Lung (tissue), 11 donors: Measurements from ENCODE around the gene ACR. TPM values are rescaled to one million over a fixed set of nuclear protein-coding genes. Genes with fewer than 3 reads are reported as not detected.
A peak's percentile ranks its signal among the peaks of the same experiment; 100 is the strongest.
"Not testable (repeated sequence)": the region's sequence is repeated elsewhere in the genome, so short reads cannot be mapped to it uniquely, and the experiment has no call there.

Experiments
- ATAC-seq: fragments of 200-7000 bp; cut with Tn5 transposase; one replicate; pipeline ENCODE4 v1.9.1; 2020; ENCODE audit warnings: moderate number of reproducible peaks; ENCODE audit not compliant: insufficient read depth, low FRiP score
- DNase-seq, 3 donors: peaks; one replicate each; pipeline ENCODE4 v3.0.0-alpha.2; 2013 to 2017
- H3K27ac ChIP-seq, 2 donors: one replicate each; pipeline ENCODE4 v1.5.1; 2013; ENCODE audit warnings: mild to moderate bottlenecking in 2 of 2, moderate library complexity in 2 of 2, control low read depth in 1 of 2, inconsistent platforms in 1 of 2, low read depth in 1 of 2, low read length in 1 of 2
- H3K27me3 ChIP-seq, 3 donors: one replicate each; pipeline ENCODE4 v1.5.1; 2013; ENCODE audit warnings: low read length in 2 of 3; ENCODE audit not compliant: control insufficient read depth in 3 of 3, insufficient read depth in 3 of 3
- H3K36me3 ChIP-seq, 4 donors: one replicate each; pipeline ENCODE4 v1.5.1; 2013; ENCODE audit warnings: low read length in 4 of 4, mild to moderate bottlenecking in 1 of 4, moderate library complexity in 1 of 4; ENCODE audit not compliant: control insufficient read depth in 4 of 4, insufficient read depth in 4 of 4
- H3K4me1 ChIP-seq, 5 donors: one replicate each; pipeline ENCODE4 v1.5.1; 2013; ENCODE audit warnings: low read length in 5 of 5, mild to moderate bottlenecking in 2 of 5, moderate library complexity in 1 of 5; ENCODE audit not compliant: control insufficient read depth in 5 of 5, insufficient read depth in 5 of 5
- H3K4me3 ChIP-seq: one replicate; pipeline ENCODE4 v1.5.1; 2013; ENCODE audit warnings: mild to moderate bottlenecking, control low read depth, moderate library complexity
- H3K9ac ChIP-seq, 2 donors: one replicate each; pipeline ENCODE4 v1.5.1; 2013; ENCODE audit warnings: low read length in 2 of 2, control low read depth in 1 of 2; ENCODE audit not compliant: insufficient read depth in 1 of 2
- H3K9me3 ChIP-seq, 4 donors: one replicate each; pipeline ENCODE4 v1.5.1; 2013; ENCODE audit warnings: low read length in 3 of 4, mild to moderate bottlenecking in 1 of 4, moderate library complexity in 1 of 4; ENCODE audit not compliant: control insufficient read depth in 4 of 4, insufficient read depth in 3 of 4
- WGBS, 2 donors: extraction: QIAGEN DNeasy Blood & Tissue Kit; methylation state at CpG; one replicate each; pipeline ENCODE4 v1.1.7; 2013; 5-methylcytosine and 5-hydroxymethylcytosine counted together
- polyA plus RNA-seq, 2 donors: library from polyadenylated mRNA; stranded (reverse); fragments of 200-250 nt; gene quantifications; one replicate each; pipeline ENCODE4 v1.2.1, GENCODE V29; 2013
- small RNA-seq: library from RNA; depleted of rRNA; stranded (forward); fragments of <200 nt; gene quantifications from one replicate; pipeline ENCODE3, GENCODE V24; 2014; ENCODE audit warnings: low replicate concordance
- total RNA-seq, 2 donors: library from RNA; depleted of rRNA in 1 of 2; stranded (reverse); fragments of >200 nt in 1 of 2; gene quantifications; one replicate each; pipeline ENCODE4 v1.2.1, GENCODE V29; 2014 to 2021
- donor health status: Bipolar disorder and iron deficiency.
- donor health status: healthy.
- donor health status: DM: yes; HTN: yes; CAD: no.

The ACR gene
- total and polyA plus RNA-seq, 4 donors, result 0.26 to 3.3 (median 0.78) TPM

DNA sequence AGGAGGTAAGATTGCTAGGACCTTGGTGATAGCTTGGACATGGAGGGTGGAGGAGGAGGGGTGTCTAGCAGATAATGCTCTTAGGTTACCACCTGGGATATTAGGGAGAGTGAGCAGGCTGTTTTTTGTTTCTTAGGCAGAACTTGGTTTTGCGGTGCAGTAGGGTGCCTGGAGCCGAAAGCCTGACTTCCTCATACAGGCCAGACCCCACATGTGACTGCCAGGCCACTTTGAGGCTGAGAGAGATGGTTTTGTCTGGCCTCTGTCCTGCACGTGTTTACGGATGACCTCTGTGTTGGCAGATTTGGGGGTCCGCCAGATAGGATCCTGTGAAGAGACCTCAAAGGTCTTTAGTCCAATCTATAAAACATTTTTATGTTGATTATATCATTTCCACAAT is 47.3 kb downstream of the ACR start:
- 71 to 85% methylated on average over 5 of the region's 5 CpGs for WGBS, 2 donors
- H3K4me3 ChIP-seq, H3K9me3 ChIP-seq, H3K27me3 ChIP-seq, H3K36me3 ChIP-seq, ATAC-seq, H3K27ac ChIP-seq, H3K9ac ChIP-seq, H3K4me1 ChIP-seq: not testable (repeated sequence)
- DNase-seq, result peak in 1 of 3 donors; percentile 7

DNA sequence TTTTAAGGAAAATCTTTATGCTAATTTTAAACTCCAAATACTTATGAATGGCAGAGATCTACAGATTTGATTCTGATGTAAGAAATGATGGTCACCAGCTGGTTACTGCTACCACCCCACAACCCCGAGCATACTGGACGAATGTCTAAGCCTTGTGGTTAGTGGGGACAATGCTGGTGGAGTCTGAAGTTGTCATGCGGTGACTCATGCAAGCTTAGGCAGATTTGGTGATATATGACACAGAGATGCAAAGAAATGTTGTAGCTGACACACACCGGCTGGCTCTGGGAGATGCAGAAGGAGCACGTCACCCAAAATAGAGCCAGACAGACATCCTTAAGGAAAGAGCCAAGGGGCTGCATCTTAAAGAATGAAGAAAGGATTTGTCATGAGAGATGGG is 48.9 kb downstream of the ACR start:
- not testable (repeated sequence) for H3K27me3 ChIP-seq, H3K4me3 ChIP-seq, H3K9me3 ChIP-seq, H3K4me1 ChIP-seq, ATAC-seq, DNase-seq, H3K27ac ChIP-seq, H3K9ac ChIP-seq, H3K36me3 ChIP-seq
- WGBS, 2 donors, result 76 to 96% methylated on average over 2 to 4 of the region's 5 CpGs

Small RNA genes within 50 kb of the gene (small RNA-seq; reads per million reads assigned to genes)
- not detected for gene RNU6-409P

Other genes with a start within 250 kb of the ACR start
- 10 to 100 TPM; 29.8 to 84.6 TPM for gene LMF2, start 230.5 kb upstream of the ACR start, total RNA-seq
- 10 to 100 TPM; 47.8 to 53.0 TPM for gene LMF2, start 230.5 kb upstream of the ACR start, polyA plus RNA-seq
- gene NCAPH2, start 230.0 kb upstream of the ACR start, total RNA-seq, result 10 to 100 TPM; 30.2 to 56.3 TPM
- 10 to 100 TPM; 27.8 to 64.4 TPM for gene NCAPH2, start 230.0 kb upstream of the ACR start, polyA plus RNA-seq
- gene SCO2, start 212.6 kb upstream of the ACR start, total RNA-seq, result 1 to 10 TPM in 1 of 2 donors, under 1 TPM in 1; 0.37 to 9.1 TPM
- gene SCO2, start 212.6 kb upstream of the ACR start, polyA plus RNA-seq, result 1 to 10 TPM; 3.0 to 9.3 TPM
- 100 to 1,000 TPM in 1 of 2 donors, 10 to 100 TPM in 1; 52.7 to 367 TPM for gene TYMP, start 208.2 kb upstream of the ACR start, total RNA-seq
- 100 to 1,000 TPM in 1 of 2 donors, 10 to 100 TPM in 1; 99.2 to 641 TPM for gene TYMP, start 208.2 kb upstream of the ACR start, polyA plus RNA-seq
- gene KLHDC7B, start 192.3 kb upstream of the ACR start, total RNA-seq, result 1 to 10 TPM in 1 of 2 donors, under 1 TPM in 1; 0.85 to 1.0 TPM
- 1 to 10 TPM in 1 of 2 donors, under 1 TPM in 1; 0.39 to 1.6 TPM for gene KLHDC7B, start 192.3 kb upstream of the ACR start, polyA plus RNA-seq
- gene SYCE3, start 175.3 kb upstream of the ACR start, total RNA-seq, result not detected
- gene SYCE3, start 175.3 kb upstream of the ACR start, polyA plus RNA-seq, result 1 to 10 TPM; 1.1 to 1.7 TPM
- 10 to 100 TPM in 1 of 2 donors, 1 to 10 TPM in 1; 5.7 to 21.2 TPM for gene CPT1B, start 159.8 kb upstream of the ACR start, total RNA-seq
- gene CPT1B, start 159.8 kb upstream of the ACR start, polyA plus RNA-seq, result 10 to 100 TPM; 11.8 to 14.5 TPM
- gene CHKB, start 155.4 kb upstream of the ACR start, total RNA-seq, result 10 to 100 TPM; 59.4 to 87.3 TPM
- gene CHKB, start 155.4 kb upstream of the ACR start, polyA plus RNA-seq, result 100 to 1,000 TPM in 1 of 2 donors, 10 to 100 TPM in 1; 62.4 to 142 TPM
- gene MAPK8IP2, start 137.4 kb upstream of the ACR start, total RNA-seq, result 1 to 10 TPM; 1.2 to 2.7 TPM
- 1 to 10 TPM in 1 of 2 donors, under 1 TPM in 1; 0.91 to 1.1 TPM for gene MAPK8IP2, start 137.4 kb upstream of the ACR start, polyA plus RNA-seq
- gene ARSA, start 110.1 kb upstream of the ACR start, total RNA-seq, result 10 to 100 TPM; 21.2 to 57.7 TPM
- 10 to 100 TPM; 34.7 to 46.3 TPM for gene ARSA, start 110.1 kb upstream of the ACR start, polyA plus RNA-seq
- gene SHANK3, start 65.4 kb upstream of the ACR start, total RNA-seq, result 10 to 100 TPM; 17.1 to 44.0 TPM
- 10 to 100 TPM; 15.5 to 28.5 TPM for gene SHANK3, start 65.4 kb upstream of the ACR start, polyA plus RNA-seq
- 10 to 100 TPM; 33.1 to 53.4 TPM for gene RABL2B, start 45.4 kb downstream of the ACR start, total RNA-seq
- gene RABL2B, start 45.4 kb downstream of the ACR start, polyA plus RNA-seq, result 10 to 100 TPM; 25.1 to 31.8 TPM